Stimulated activated CD8-positive, alpha-beta memory T cell treated with anti-CD3 and anti-CD28 coated beads, Interleukin-4, amount 100 ng/mL, for 48 hours (primary cell): ENCODE data around the gene VAT1L.
"Not testable (repeated sequence)": the region's sequence is repeated elsewhere in the genome, so short reads cannot be mapped to it uniquely, and the experiment has no call there.

Experiments used
- DNase-seq: peaks from one replicate; pipeline ENCODE4 v3.0.0-alpha.2; 2020

Gene VAT1L

GRCh38 chr16:77918809-77919707 is 130.7 kb downstream of the VAT1L start:
- DNase-seq: no peak

DNA sequence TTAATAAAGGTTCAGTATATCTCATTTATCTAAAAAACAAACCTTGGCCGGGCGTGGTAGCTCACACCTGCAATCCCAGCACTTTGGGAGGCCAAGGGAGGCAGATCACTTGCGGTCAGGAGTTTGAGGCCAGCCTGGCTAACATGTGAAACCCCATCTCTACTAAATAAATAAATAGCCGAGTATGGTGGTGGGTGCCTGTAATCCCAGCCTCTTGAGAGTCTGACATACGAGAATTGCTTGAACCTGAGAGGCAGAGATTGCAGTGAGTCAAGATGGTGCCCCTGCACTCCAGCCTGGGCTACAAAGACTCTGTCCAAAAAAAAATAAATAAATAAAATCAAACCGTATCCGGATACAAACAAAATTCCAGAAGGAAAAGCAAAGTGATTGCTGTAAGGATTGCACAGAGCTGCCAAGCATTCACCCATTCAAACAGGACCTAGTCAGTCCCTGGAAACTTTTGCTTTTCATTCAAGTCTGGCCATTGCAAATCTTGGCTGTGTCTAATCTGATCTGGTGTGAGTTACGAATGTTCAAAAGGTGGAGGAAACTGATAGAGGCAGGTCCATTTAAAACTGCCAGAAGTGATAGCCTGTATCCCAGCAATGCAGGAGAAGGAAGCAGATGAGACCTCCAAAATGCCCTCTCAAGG is 131.5 kb downstream of the VAT1L start:
- no peak for DNase-seq

GRCh38 chr16:77920984-77921383 is 132.6 kb downstream of the VAT1L start:
- no peak for DNase-seq

DNA sequence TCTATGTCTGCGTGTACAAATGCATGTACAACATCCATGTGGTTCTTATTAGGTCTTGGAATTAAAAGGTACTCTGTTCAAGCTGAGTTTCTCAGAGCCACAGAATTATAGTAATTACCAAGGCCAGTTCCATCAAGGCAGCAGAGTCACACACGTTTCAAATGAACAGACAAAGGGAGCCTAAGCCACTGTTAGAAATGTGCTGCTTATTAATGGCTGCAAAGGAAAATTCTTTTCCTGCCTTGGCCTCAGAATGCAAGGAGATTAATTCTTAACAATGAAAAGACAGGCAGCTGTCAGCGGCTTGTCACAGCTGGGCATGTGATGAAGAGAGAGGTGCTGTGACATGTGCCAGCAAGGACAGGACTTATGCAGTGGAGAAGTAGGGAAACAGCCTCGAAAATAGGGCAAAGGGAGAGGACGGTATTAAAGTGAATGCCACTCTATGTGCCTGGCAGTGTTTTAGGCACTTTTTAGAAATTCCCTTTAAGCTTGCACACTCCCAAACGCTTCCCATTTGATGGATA is 133.9 kb downstream of the VAT1L start:
- no peak for DNase-seq

- no peak for DNase-seq
Measured at GRCh38 chr16:77925531-77925930, 137.2 kb downstream of the VAT1L start.

GRCh38 chr16:77928096-77928495 is 139.7 kb downstream of the VAT1L start:
- no peak for DNase-seq

- DNase-seq: no peak
Measured at GRCh38 chr16:77929004-77929403, 140.6 kb downstream of the VAT1L start.

DNA sequence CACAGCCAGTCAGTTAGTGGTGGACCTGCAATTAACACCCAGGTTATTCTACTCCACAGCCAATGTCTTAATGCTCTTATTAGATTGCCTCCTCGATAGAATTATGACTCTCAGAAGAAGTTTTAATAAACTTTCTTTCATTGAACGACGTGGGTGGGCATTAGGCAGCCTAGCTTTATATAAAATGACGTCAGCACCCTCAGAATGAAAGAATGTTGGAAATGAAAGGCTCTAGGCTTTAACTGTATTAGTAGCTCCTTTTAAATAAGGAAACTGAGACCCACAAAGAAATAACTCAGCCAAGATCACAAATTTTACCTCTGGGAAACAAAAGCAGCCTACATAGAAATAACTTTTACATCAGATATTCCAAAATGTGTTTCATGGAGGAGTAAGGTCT is 142.7 kb downstream of the VAT1L start:
- DNase-seq: no peak

DNA sequence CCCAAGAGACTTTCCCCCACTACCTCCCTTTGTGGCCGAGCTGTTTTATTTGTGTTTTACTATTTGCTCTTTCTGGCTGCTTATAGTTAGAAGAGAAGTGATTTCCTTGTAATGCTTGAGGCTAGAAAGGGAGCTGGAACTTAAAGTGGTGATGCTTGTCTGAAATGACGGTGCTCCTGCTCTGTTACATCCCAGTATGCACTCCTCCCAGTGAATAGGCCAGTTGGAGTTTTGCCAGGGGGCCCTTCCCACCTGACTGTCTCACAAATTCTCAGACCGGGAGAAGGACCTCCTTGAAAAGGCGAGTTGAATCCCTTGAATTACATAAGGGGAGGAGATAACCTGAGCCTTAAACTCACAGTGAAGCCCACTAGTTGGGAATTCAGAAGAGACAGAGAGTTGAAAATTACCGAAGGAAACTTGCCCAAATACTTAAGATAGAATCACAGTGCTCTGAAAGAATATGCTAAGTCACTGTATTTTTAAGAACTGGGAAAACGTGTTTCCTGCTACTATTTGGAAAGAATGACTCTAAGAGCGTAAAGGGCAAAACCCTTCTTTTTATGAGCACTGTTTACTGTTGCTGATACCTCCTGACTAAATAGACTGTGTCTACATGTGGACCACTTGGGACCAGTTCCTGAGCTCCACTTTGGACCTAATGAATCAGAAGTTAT is 149.2 kb downstream of the VAT1L start:
- no peak for DNase-seq

DNA sequence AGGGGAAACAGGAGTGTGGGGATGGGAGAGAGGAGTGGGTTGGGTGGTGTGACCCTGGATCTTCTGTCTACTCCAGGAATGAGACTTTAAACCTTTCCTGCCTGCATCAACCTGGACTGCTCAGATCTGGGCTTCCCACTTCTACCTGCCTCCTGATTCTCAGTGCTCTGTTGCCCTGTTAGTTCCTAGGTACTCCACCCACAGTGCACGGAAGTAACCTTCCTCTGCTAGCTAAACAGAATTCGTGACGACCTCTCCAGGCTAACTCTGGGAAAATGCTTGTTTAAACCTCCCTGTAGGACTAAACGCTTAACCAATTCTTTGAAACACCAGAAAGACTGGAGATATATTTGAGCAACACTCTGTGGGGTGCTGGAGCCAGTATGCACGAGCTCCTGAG is 150.5 kb downstream of the VAT1L start:
- DNase-seq: no peak

GRCh38 chr16:77939968-77940367 is 151.6 kb downstream of the VAT1L start:
- no peak for DNase-seq

DNA sequence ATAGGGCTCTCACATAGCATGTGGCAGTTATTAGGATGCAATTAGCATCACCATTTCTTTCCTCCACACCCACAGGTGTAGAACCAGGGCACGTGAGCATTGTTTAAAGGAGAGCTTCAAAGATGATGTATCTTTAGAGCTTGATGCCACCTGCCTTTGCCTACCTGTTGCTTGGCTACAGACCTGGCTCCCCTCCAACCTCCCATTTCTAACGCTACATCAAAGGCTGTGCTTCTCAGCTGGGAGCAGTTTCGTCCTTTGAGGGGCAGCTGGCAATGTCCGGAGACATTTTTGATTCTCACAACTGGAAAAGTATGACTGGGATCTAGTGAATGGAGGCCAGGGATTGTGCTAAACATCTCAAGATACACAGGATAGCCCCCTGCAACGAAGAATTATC is 155.4 kb downstream of the VAT1L start:
- no peak for DNase-seq

DNA sequence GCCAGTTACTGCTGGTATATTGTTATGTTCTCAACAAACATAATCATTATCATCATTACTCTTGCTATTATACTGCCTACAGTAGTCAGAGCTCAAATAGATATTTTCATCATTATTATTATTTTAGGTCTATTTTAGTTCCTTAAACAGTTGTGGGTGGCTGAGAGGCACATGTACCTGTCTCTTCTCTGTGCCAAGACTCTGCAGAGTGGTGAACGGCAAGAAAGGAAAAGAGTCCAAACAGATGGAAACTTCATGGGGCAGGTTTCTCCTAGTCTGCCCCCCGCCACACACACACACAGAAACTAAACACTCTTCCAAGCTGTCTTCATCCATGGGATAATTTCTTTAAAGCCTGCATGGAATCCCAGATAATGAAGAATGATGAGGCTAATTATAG is 156.3 kb downstream of the VAT1L start:
- DNase-seq: no peak

GRCh38 chr16:77945126-77945525 is 156.8 kb downstream of the VAT1L start:
- DNase-seq: no peak

DNA sequence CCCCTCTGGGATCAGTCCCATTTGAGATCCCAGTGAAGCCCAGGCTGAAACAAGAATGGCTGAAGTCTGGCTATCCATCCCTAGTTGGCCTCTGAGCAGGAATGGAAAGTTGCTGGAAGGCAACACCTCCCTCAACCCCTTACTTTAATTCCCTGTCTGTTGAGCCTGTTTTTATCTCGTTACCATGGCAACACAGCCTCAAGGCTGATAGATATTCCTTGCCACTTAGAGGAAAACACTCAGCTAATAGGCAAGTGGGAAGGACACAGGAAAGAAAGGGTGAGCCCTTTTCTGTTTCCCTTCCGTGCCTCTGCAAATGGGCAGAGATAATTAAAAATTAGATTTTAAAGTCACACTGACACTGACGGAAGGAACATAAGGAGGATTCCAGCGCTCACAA is 158.5 kb downstream of the VAT1L start:
- DNase-seq: no peak

DNA sequence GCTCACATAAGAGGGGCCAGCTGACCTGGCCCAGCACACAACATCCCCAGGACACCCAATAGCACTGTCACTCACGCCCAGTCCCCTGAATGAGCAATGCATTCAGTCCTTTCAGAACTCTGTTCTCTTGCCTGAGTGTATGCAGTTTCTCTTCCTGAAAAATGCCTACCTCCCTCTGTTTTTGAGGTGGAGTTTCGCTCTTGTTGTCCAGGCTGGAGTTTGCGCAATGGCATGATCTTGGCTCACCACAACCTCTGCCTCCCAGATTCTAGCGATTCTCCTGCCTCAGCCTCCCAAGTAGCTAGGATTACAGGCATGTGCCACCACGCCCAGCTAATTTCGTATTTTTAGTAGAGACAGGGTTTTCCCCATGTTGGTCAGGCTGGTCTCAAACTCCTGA is 159.2 kb downstream of the VAT1L start:
- not testable (repeated sequence) for DNase-seq

DNA sequence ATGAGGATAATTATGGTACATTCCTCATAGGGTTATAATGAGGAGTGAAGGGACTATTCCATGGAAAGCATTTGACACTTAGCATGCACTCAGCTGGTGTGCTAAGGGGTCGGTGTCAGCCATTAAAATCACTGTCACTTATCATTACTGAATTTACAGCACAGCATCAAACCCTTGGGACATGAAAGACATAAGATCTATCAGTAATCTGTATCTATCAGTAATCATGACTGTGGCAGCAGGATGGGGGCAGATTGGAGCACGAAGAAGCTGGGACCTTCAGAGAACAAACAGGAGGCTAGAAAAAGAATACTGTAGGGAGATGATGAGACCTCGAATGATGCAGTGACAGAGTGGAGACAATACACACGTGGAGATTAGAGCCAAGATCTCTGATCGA is 160.5 kb downstream of the VAT1L start:
- no peak for DNase-seq

GRCh38 chr16:77949445-77949844 is 161.1 kb downstream of the VAT1L start:
- no peak for DNase-seq

DNA sequence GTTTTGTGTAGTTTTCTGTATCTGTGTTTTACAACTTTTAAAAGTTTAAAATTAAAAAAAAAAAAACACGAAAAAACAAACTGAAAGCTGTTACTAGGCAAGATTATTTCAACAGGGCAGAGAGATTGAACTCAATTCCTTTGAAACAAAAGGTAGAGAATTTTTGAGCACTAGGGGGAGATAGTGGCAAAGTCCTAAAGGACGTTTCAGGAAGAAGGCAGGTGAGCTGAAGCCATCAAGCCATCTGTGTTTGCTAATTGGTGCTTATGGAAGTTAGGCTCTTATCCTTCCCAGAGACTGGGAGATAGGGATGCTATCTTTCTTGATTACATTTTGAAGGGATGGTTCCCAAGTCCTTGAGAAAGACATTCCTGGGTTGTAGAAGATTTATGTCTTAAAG is 163.4 kb downstream of the VAT1L start:
- DNase-seq: no peak

- DNase-seq: no peak
Measured at GRCh38 chr16:77955127-77955526, 166.8 kb downstream of the VAT1L start.

- no peak for DNase-seq
Measured at GRCh38 chr16:77956231-77956630, 167.9 kb downstream of the VAT1L start.

DNA sequence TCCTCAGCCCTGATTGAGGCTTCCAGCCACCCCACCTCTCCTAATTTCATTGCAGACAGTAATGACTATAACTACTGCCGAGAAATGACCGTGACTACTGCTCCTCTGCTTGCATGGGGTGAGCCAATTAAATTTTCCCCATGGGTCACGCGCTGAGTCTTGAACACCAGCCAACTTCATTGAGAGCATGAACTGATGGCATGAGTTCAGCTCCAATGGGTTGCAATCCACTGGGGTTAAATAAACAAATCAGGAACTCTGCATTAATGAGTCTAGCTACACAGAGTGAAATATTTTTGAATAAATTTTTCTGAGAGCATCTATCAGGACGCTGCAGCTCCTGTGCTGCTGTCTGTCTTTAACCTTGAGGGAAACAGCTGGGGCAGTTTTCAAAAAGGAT is 172.4 kb downstream of the VAT1L start:
- DNase-seq: no peak

- no peak for DNase-seq
Measured at GRCh38 chr16:77961814-77962213, 173.4 kb downstream of the VAT1L start.

DNA sequence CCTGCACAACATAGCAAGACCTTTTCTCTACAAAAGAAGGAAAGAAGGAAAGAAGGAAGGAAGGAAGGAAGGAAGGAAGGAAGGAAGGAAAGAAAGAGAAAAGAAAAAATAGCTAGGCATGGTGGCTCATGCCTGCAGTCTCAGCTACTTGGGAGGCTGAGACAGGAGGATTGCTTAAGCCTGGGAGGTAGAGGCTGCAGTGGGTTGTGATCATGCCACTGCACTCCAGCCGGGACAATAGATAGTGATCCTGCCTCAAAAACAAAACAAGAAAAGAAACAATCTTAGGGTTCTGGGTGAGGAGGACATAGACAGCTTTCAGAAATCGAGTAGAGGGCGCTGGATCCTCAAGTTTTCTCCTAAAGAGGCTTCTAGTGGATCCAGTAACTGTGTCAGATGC is 174.3 kb downstream of the VAT1L start:
- DNase-seq: no peak
